ENCODE results near the gene ARAP1. TPM values are rescaled to one million over a fixed set of nuclear protein-coding genes. Genes with fewer than 3 reads are reported as not detected.

Gene ARAP1
- total RNA-seq, 1 donor from 2014 or later: 20.5 TPM

- peak; percentile 78 for DNase-seq
- Mint-ChIP-seq H3K4me3 (ENCODE audit: unreplicated experiment) (no peak overlapping the region), H3K9me3 (ENCODE audit: unreplicated experiment) (peaks cover 4% of the 10 kb centered on the region), H3K4me1 (ENCODE audit: low read depth, unreplicated experiment) (peaks cover 2% of the 10 kb centered on the region), H3K36me3 (ENCODE audit: unreplicated experiment) (no peaks in the 10 kb centered on the region), H3K27ac (ENCODE audit: unreplicated experiment) (no peak overlapping the region), H3K27me3 (ENCODE audit: unreplicated experiment) (peaks cover 6% of the 10 kb centered on the region)
- peak; percentile 82 for TF ChIP-seq CTCF (IDR thresholded peaks at IDR 0.05; ENCODE audit: partially characterized antibody, unreplicated experiment)
These were observed 27.1 kb downstream of the ARAP1 start for GRCh38 chr11:72724851-72725723.

- Mint-ChIP-seq H3K36me3 (ENCODE audit: unreplicated experiment) (no peaks in the 10 kb centered on the region), H3K27ac (ENCODE audit: unreplicated experiment) (no peak overlapping the region), H3K9me3 (ENCODE audit: unreplicated experiment) (peaks cover 4% of the 10 kb centered on the region), H3K4me1 (ENCODE audit: low read depth, unreplicated experiment) (peaks cover 2% of the 10 kb centered on the region), H3K4me3 (ENCODE audit: unreplicated experiment) (no peak overlapping the region), H3K27me3 (ENCODE audit: unreplicated experiment) (peaks cover 8% of the 10 kb centered on the region)
- no peak for TF ChIP-seq CTCF (IDR thresholded peaks at IDR 0.05; ENCODE audit: partially characterized antibody, unreplicated experiment)
- no peak for DNase-seq
These were observed 28.1 kb downstream of the ARAP1 start for GRCh38 chr11:72724021-72724551.

- Mint-ChIP-seq H3K27ac (ENCODE audit: unreplicated experiment) (no peak overlapping the region), H3K27me3 (ENCODE audit: unreplicated experiment) (peaks cover 8% of the 10 kb centered on the region), H3K9me3 (ENCODE audit: unreplicated experiment) (peaks cover 4% of the 10 kb centered on the region), H3K4me1 (ENCODE audit: low read depth, unreplicated experiment) (peaks cover 2% of the 10 kb centered on the region), H3K36me3 (ENCODE audit: unreplicated experiment) (no peaks in the 10 kb centered on the region), H3K4me3 (ENCODE audit: unreplicated experiment) (no peak overlapping the region)
- no peak for DNase-seq
- no peak for TF ChIP-seq CTCF (IDR thresholded peaks at IDR 0.05; ENCODE audit: partially characterized antibody, unreplicated experiment)
These were observed 28.7 kb downstream of the ARAP1 start for GRCh38 chr11:72723508-72723907.

GRCh38 chr11:72722050-72722748 is 30.0 kb downstream of the ARAP1 start:
- no peak overlapping the region for H3K27ac Mint-ChIP-seq (ENCODE audit: unreplicated experiment)
- peaks cover 5% of the 10 kb centered on the region for H3K4me1 Mint-ChIP-seq (ENCODE audit: low read depth, unreplicated experiment)
- peaks cover 8% of the 10 kb centered on the region for H3K27me3 Mint-ChIP-seq (ENCODE audit: unreplicated experiment)
- H3K36me3 Mint-ChIP-seq (ENCODE audit: unreplicated experiment): no peaks in the 10 kb centered on the region
- peak; percentile 57 for DNase-seq
- H3K4me3 Mint-ChIP-seq (ENCODE audit: unreplicated experiment): peak overlapping the region; percentile 53
- H3K9me3 Mint-ChIP-seq (ENCODE audit: unreplicated experiment): peaks cover 4% of the 10 kb centered on the region
- TF ChIP-seq CTCF (IDR thresholded peaks at IDR 0.05; ENCODE audit: partially characterized antibody, unreplicated experiment): no peak

All from glutamatergic neuron (in vitro differentiated cells).